GM19395 (cell line): ENCODE results near the gene PBXIP1.
A peak's percentile ranks its signal among the peaks of the same experiment; 100 is the strongest.

Experiments used
- ATAC-seq: cut with Tn5 transposase; IDR thresholded peaks from one replicate; pipeline ENCODE4 v1.9.1; 2021; ENCODE audit warnings: mild to moderate bottlenecking, moderate library complexity; ENCODE audit not compliant: unreplicated experiment

The PBXIP1 gene

DNA sequence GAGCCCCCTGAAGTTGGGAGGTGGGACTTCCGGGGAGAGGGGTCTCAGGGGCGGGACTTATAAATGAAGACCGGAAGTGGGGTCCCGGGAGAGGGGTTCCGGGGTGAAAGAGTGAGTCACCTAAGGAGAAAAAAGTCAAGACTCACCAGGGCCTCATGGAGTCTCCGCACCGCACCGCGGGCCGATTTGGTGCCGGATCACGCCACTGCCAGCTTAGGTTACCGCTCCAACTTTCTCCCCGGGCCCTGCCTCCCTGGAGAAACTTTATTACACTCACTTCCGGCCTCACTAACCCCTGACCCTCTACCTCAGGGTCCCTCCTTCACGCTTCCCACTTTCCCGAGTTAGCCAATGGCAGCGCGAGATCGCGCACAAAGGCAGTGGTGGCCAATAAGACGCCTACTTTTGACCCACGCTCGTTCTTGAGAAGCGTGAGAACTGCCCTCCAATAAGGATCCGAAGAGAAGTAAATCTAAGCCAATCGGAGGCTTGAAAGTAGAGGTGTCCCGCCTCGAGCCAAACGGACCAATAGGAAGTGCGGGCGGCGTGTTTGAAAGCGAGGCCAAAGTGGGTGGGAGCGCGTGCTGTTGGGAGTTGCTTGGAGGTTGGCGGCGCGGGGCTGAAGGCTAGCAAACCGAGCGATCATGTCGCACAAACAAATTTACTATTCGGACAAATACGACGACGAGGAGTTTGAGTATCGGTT lies 18.4 kb upstream of the PBXIP1 start, which contains the start of gene CKS1B:
Gene CKS1B (plus strand): TSS at position 580 of the 706 bp plus-strand sequence. CDS start 65 bp downstream, at position 645.
- peak; percentile 76 for ATAC-seq

GRCh38 chr1:154973344-154974101 lies 17.6 kb upstream of the PBXIP1 start:
- peak; percentile 25 for ATAC-seq

DNA sequence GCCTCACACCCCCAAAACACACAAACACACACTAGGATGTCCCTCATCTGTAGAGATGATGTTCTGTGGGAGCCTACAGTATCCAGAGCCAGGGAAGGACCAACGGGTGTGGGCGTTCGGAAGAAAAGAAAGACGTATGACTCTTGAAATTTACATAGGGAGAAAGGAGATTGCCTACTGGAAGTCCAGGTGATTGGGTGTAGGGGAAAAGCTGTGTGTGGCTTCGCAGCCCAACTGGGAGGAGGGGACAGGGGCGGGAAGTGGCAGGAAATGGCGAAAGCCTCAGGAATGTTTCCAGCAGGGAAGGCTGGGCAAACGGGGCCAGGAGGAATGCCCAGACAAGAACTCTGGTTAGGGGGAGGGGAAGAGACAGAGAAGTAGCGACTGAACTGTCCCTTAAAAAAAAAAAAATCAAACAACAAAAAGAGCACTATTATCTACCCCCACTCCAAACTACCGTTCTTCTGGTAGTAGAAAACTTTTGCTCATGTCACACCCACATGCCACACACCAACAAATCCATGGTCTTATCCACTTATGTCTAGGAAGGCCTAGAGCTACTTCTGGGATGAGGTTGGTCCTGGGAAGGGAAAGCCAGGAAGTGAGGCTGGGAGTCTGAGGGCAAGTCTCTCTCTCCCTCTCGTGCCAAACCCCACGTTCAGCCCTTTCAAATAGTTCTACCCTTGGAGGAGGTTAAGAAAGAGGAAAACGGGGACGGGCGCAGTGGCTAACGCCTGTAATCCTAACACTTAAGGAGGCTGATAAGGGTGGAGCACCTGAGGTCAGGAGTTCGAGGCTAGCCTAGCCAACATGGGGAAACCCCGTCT lies 16.8 kb upstream of the PBXIP1 start:
- no peak for ATAC-seq

- ATAC-seq: no peak
Observed at GRCh38 chr1:154972213-154972516, 16.3 kb upstream of the PBXIP1 start.

GRCh38 chr1:154971341-154971998 lies 15.6 kb upstream of the PBXIP1 start:
- ATAC-seq: no peak

GRCh38 chr1:154970631-154971340 lies 14.9 kb upstream of the PBXIP1 start, which contains the start of gene SHC1:
Gene SHC1 (minus strand): TSS chr1:154970747. CDS start chr1:154970526, 221 bp downstream.
- peak; percentile 42 for ATAC-seq

DNA sequence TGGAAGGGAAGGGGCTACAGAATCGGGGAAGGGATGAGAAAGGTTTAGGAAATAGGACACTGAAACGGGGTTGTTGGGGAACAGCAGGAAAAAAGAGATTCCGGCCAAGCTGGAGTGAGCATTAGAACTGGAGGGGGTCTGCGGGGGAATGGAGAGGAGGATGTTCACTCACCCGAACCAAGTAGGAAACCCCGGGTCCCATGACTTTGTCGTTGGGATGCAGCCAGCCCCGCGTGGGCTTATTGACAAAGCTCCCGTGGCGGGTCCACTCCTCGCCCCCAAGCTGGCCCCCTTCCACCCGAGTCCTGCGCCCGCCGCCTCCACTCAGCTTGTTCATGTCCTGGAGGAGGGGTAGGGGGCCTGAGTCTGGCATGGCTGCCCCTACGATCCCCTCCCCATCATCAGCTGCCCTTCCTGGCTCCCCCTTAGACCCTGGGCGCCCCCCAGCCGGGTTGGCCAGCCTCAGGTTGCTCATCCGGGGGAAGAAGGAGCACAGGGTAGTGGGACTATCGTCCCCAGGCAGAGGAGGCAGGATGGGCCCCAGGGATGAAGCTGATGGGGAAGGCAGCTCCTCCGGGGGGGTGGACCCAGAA lies 14.1 kb upstream of the PBXIP1 start:
- no peak for ATAC-seq

GRCh38 chr1:154969246-154969645 lies 13.3 kb upstream of the PBXIP1 start:
- ATAC-seq: no peak

DNA sequence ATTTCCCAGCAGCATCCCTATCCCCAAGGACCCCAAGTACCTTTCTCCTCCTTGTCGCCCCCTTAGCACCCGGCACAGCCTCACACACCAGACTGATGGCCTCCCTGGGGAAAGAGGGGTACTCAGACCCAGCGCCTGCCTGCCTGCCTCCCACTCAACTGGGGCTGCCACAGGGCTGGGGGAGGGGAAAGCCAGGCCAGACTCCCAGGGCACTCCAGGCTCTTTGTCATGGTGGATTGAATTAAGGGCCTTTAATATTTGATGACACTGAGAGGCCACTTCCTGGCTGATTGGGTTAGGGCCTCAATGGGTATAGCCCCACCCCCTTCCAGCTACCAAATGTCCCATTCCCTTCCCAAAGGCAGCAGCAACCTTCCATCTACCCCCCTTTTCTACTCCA lies 12.8 kb upstream of the PBXIP1 start:
- no peak for ATAC-seq

GRCh38 chr1:154967331-154967950 lies 11.5 kb upstream of the PBXIP1 start:
- ATAC-seq: no peak

- no peak for ATAC-seq
Observed at GRCh38 chr1:154966111-154966510, 10.2 kb upstream of the PBXIP1 start.

DNA sequence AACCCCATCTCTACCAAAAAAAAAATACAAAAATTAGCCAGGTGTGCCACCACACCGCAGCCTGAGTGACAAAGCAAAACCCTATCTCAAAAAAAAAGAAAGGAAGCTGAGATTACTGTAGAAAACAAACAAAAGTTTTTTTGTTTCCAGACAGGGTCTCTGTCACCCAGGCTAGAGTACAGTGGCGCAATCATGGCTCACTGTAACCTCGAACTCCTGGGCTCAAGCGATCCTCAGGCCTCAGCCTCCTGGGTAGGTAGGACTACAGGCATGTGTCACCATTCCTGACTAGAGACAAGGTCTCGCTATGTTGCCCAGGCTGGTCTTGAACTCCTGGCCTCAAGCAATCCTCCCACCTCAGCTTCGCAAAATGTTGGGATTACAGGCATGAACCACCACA lies 8.5 kb upstream of the PBXIP1 start:
- no peak for ATAC-seq

- ATAC-seq: no peak
Observed at GRCh38 chr1:154963643-154964042, 7.7 kb upstream of the PBXIP1 start.

DNA sequence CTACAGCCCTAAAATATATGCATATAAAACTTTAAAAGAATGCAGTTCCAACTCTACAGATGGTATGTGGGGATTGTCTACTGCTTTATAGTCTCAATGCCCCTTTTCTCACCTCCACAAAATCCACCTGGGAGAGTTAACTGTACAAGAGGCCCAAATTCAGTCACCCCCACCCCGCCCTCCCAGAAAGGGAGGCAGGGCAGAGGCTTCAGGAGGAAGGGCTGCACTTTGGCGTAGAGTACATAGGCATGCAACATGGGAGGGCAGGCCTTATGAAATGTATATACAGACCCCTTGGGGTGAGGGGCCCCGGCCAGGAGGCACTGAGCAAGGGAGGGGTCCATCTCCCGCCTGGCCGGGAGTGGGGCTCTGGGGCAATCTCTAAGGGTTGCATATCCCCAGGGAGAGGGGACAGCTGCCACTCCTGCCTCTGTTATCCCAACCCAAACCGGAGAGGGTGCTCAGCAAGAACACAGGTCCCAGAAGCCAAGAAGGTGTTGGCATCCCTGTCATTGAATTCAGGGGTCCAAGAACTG lies 7.0 kb upstream of the PBXIP1 start:
- ATAC-seq: no peak

DNA sequence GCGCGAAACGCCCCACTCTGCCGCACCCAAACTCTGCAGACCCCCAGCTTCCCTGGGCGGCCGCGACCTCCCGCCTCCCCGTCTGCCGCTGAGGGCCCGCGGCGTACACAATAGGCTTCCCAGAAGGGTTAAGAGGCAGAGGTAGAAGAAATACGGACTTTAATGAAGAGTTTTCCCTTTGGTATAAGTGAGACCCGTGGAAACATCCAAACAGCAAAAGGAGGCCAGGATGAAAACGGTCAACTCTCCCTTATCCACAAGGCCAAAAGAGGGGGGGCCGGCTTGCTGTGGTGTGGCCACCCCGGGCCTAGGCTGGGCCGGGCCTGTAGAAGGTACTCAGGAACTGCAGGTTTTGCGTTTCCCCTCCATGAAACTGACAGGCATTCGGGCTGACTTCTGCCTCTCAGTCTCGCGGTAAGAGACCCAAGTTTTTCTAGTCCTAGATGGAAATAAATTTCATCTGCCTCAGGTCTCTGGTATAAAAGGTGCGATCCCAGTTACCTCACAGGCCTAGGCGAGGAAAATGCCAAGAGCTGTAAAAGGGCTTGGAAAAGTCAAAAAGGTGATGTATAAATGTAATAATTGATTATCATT lies 6.4 kb upstream of the PBXIP1 start:
- ATAC-seq: peak; percentile 7

GRCh38 chr1:154961207-154962155 lies 5.6 kb upstream of the PBXIP1 start, which contains the start of gene PYGO2:
Gene PYGO2 (minus strand): TSS chr1:154961782. CDS start chr1:154961576, 206 bp downstream.
- peak; percentile 69 for ATAC-seq

GRCh38 chr1:154960446-154961136 lies 4.7 kb upstream of the PBXIP1 start:
- no peak for ATAC-seq
